Thyroid gland (tissue), 4 donors: ENCODE data around the gene IQSEC1.

Source experiments
- POLR2A ChIP-seq, 2 donors: fragments of 450-650 bp; IDR thresholded peaks; one replicate each; pipeline ENCODE4 v1.6.1; 2017; ENCODE audit warnings: antibody characterized with exemption in 2 of 2, mild to moderate bottlenecking in 2 of 2, moderate library complexity in 1 of 2
- TF ChIP-seq, protein P1 (sequence below), 6 experiments: fragments of 200-600 bp in 3 of 6; fragments of 450-650 bp in 3 of 6; sonication (generic) in 3 of 6; IDR thresholded peaks; one replicate each; pipeline ENCODE4 v1.5.1; 2016 to 2019; ENCODE audit warnings: antibody characterized with exemption in 6 of 6, mild to moderate bottlenecking in 2 of 6, inconsistent platforms in 1 of 6, moderate library complexity in 1 of 6

DNA sequence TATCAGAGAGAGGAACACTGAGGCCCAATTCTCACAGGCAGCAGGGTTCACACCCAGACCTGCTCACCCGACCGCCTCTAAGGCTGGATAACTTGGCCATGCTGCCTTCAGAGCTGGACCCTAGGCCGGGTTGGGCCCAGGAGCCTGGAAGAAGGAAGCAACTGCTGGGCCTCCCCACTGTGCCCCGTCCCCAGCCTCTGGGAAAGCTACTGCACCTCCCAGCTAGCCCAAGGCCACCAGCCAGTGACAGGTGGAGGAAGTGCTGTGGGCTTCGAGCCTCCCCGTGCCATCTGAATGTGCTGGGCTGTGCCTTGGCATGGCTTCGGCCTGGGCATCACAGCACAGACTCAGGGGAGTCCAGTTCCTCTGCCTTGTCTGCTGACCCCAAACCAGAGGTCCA lies 169.3 kb downstream of the IQSEC1 start:
- TF ChIP-seq, protein P1, sequence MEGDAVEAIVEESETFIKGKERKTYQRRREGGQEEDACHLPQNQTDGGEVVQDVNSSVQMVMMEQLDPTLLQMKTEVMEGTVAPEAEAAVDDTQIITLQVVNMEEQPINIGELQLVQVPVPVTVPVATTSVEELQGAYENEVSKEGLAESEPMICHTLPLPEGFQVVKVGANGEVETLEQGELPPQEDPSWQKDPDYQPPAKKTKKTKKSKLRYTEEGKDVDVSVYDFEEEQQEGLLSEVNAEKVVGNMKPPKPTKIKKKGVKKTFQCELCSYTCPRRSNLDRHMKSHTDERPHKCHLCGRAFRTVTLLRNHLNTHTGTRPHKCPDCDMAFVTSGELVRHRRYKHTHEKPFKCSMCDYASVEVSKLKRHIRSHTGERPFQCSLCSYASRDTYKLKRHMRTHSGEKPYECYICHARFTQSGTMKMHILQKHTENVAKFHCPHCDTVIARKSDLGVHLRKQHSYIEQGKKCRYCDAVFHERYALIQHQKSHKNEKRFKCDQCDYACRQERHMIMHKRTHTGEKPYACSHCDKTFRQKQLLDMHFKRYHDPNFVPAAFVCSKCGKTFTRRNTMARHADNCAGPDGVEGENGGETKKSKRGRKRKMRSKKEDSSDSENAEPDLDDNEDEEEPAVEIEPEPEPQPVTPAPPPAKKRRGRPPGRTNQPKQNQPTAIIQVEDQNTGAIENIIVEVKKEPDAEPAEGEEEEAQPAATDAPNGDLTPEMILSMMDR (IDR thresholded peaks at IDR 0.05), result no peak
- TF ChIP-seq POLR2A (IDR thresholded peaks at IDR 0.05), result no peak
